Activated T-helper 17 cell treated with anti-CD3 and anti-CD28 coated beads, Interleukin-2, amount 50 U/mL, for 72 hours (primary cell): ENCODE data around the gene CPT1B. TPM values are rescaled to one million over a fixed set of nuclear protein-coding genes. Genes with fewer than 3 reads are reported as not detected.

Experiments used
- ATAC-seq: fragments of 150-1000 bp; cut with Tn5 transposase; replicated peaks from 2 replicates; pipeline ENCODE4 v1.10.0; 2021; ENCODE audit warnings: mild to moderate bottlenecking, moderate library complexity
- H3K27ac Mint-ChIP-seq: one replicate; pipeline ENCODE4 v1.8.0; 2022; ENCODE audit warnings: mixed read lengths
- H3K27me3 Mint-ChIP-seq: one replicate; pipeline ENCODE4 v1.8.0; 2022; ENCODE audit warnings: mixed read lengths
- H3K36me3 Mint-ChIP-seq: one replicate; pipeline ENCODE4 v1.8.0; 2022; ENCODE audit warnings: low read depth, mild to moderate bottlenecking, mixed read lengths
- H3K4me1 Mint-ChIP-seq: one replicate; pipeline ENCODE4 v1.8.0; 2022; ENCODE audit warnings: mixed read lengths
- H3K4me3 Mint-ChIP-seq: one replicate; pipeline ENCODE4 v1.8.0; 2022; ENCODE audit warnings: mild to moderate bottlenecking, mixed read lengths
- H3K9me3 Mint-ChIP-seq: one replicate; pipeline ENCODE4 v1.8.0; 2022; ENCODE audit warnings: mixed read lengths
- total RNA-seq, 2 donors: library from RNA; stranded (reverse); gene quantifications; one replicate each; pipeline ENCODE4 v1.2.3, GENCODE V29; 2022

The CPT1B gene
- total RNA-seq, 2 donors from 2014 or later, result 57.3 to 62.8 TPM

DNA sequence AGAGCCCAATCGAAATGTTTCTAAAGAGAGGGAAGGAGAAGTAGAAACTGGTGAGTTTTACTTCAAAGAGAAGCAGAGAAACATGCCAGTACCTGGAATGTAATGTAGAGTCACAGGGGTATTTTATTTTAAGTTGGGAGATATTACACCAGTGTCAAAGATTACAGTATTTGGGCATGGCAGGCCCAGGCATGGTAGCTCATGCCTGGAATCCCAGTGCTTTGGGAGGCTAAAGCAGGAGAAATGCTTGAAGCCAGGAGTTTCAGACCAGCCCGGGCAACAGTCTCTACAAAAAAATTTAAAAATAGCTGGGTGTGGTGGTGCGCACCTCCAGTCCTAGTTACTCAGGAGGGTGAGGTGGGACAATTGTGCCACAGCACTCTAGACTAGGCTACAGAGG, 18.2 kb downstream of the CPT1B start:
- Mint-ChIP-seq H3K36me3 (no peaks in the 10 kb centered on the region), H3K27ac (no peak overlapping the region), H3K27me3 (no peaks in the 10 kb centered on the region), H3K9me3 (no peaks in the 10 kb centered on the region), H3K4me1 (peaks cover 17% of the 10 kb centered on the region), H3K4me3 (no peak overlapping the region)
- ATAC-seq, result no peak

DNA sequence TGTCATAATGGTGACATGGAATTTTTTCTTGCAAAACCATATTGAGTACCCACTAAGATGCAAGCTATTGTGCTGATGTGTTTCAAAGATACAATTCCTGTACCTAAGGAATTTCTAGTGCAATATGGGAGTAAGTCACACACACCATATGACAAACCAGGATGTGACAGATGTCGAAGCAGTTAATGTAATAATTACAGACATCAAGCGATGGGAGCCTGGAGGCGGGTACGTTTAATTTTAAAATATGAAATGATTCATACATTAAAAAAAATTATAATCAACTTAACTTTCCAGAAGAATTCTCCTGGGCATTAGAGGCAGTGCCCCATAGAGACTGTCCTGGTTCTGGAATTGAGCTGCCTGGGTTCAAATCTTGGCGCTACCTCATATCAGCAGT, 21.5 kb downstream of the CPT1B start:
- no peaks in the 10 kb centered on the region for H3K9me3 Mint-ChIP-seq
- peaks cover 9% of the 10 kb centered on the region for H3K4me1 Mint-ChIP-seq
- no peak overlapping the region for H3K4me3 Mint-ChIP-seq
- ATAC-seq, result no peak
- H3K27me3 Mint-ChIP-seq, result no peaks in the 10 kb centered on the region
- no peak overlapping the region for H3K27ac Mint-ChIP-seq
- no peaks in the 10 kb centered on the region for H3K36me3 Mint-ChIP-seq

DNA sequence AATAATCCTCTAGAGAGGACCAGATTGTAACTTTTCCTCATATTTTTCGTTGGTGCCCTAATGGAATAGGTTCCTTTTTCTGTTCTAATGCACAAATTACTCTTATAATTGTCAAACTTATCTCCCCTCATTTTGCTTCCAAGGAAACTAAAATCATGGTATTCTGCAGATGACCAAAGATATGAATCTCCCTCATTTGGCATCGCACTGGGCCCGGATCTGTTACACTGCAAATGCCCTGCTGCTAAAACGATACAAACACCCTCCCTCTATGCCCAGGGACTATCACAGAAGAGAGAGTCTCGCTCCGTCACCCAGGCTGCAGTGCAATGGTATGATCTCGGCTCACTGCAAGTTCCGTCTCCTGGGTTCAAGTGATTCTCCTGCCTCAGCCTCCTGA, 24.9 kb downstream of the CPT1B start:
- no peaks in the 10 kb centered on the region for H3K9me3 Mint-ChIP-seq
- H3K36me3 Mint-ChIP-seq, result no peaks in the 10 kb centered on the region
- no peaks in the 10 kb centered on the region for H3K27me3 Mint-ChIP-seq
- no peaks in the 10 kb centered on the region for H3K4me1 Mint-ChIP-seq
- no peak overlapping the region for H3K4me3 Mint-ChIP-seq
- ATAC-seq, result no peak
- H3K27ac Mint-ChIP-seq, result no peak overlapping the region

DNA sequence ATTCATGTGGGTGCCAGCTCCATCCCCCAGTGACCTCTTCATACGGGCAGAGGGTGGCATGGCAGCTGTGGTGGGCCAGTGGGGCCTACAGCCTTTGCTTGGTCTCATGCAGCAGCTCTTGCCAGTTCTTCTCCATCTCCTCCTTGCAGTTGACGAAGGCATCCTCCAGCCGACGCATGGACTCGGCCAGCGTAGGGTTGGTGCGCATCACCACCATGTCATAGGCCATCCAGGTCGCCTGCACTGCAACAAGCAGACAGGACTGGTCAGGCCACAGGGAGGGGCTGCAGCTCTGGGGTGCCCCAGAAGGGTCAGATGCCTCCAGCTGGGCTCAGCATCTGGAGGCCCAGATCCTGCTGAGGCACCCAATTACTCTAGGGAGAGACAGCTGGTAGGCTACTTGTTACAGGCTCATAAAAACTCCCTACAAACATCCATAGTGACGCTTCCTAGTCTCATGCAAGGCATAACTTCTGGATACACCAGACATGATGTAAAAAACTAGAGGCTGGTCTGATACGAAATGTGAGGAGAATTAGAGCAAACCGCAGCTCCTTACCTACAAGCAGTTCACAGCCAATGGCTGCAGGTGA, 27.0 kb downstream of the CPT1B start:
- H3K4me1 Mint-ChIP-seq, result no peaks in the 10 kb centered on the region
- no peaks in the 10 kb centered on the region for H3K36me3 Mint-ChIP-seq
- ATAC-seq, result no peak
- H3K4me3 Mint-ChIP-seq, result peak overlapping the region; percentile 77
- H3K27me3 Mint-ChIP-seq, result no peaks in the 10 kb centered on the region
- H3K27ac Mint-ChIP-seq, result no peak overlapping the region
- H3K9me3 Mint-ChIP-seq, result no peaks in the 10 kb centered on the region

DNA sequence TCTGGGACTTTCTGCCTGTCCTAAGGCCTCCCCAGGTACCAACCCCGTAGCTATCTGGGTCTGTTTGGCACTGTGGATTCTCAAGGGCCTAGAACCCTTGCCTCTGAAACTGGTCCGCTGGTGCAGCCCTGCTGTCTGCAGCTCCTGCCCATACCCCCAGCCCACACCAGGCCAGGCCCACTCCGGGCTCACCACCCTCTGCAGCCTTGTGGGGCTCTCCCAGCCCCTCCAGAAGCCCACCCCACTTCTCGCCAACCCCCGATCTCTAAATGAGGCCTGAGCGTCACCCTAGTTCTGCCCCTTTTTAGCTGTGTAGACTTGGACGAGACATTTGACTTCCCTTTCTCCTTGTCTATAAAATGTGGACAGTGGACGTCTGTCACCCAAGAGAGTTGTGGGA, 27.8 kb downstream of the CPT1B start:
- Mint-ChIP-seq H3K9me3 (no peaks in the 10 kb centered on the region), H3K4me1 (peaks cover 4% of the 10 kb centered on the region), H3K36me3 (no peaks in the 10 kb centered on the region), H3K27ac (peak overlapping the region; percentile 84), H3K4me3 (peak overlapping the region; percentile 77), H3K27me3 (no peaks in the 10 kb centered on the region)
- ATAC-seq, result no peak

DNA sequence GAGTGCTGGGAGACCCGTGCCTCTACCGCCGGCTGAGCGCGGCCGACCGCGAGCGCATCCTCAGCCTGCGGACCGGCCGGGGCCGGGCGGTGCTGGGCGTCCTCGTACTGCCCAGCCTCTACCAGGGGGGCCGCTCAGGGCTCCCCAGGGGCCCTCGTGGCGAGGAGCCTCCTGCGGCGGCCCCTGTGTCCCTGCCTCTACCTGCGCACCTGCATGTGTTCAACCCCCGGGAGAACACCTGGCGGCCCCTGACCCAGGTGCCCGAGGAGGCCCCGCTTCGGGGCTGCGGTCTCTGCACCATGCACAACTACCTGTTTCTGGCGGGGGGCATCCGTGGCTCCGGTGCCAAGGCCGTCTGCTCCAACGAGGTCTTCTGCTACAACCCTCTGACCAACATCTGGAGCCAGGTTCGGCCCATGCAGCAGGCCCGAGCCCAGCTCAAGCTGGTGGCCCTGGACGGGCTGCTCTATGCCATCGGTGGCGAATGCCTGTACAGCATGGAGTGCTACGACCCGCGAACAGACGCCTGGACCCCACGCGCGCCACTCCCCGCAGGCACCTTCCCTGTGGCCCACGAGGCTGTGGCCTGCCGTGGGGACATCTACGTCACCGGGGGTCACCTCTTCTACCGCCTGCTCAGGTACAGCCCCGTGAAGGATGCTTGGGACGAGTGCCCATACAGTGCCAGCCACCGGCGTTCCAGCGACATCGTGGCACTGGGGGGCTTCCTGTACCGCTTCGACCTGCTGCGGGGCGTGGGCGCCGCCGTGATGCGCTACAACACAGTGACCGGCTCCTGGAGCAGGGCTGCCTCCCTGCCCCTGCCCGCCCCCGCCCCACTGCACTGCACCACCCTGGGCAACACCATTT, 29.1 kb downstream of the CPT1B start:
- ATAC-seq, result peak; percentile 40
- Mint-ChIP-seq H3K4me1 (peaks cover 10% of the 10 kb centered on the region), H3K36me3 (no peaks in the 10 kb centered on the region), H3K9me3 (no peaks in the 10 kb centered on the region), H3K4me3 (peak overlapping the region; percentile 77), H3K27me3 (no peaks in the 10 kb centered on the region), H3K27ac (peak overlapping the region; percentile 79)

DNA sequence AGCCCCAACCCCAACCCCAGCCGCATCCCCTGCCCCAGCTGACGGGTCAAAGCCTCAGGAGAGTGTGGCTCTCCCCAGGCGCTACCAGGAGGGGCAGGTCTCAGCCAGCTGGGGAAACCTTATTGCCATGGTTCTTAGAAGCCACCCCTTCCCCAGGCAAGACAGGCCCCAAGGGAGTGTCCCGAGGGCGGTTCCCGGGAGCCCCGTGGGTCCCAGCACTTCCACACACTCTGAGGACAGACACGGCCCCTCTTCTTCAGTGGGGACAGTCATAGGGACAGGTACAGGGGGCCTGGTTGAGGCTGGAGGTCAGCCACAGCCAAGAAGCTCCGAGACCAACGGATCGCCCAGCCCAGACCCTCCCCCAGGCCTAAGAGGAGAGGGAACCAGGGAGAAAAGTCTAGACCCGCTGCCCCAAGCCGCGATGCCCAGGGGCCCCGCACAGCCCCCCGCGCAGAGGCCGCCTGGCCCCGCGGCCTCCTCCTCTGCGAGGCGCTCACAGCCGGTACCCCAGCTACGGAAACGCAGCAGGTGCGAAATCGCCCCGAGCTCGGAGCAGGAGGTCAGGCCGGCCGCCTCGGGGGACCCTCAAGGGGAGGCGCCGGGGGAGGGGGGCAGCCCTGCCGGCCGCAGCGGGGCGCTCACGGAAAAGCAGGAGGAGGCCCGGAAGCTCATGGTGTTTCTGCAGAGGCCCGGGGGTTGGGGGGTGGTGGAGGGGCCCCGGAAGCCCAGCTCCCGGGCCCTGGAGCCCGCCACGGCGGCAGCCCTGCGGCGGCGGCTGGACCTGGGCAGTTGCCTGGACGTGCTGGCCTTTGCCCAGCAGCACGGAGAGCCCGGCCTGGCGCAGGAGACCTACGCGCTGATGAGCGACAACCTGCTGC, 29.9 kb downstream of the CPT1B start:
- Mint-ChIP-seq H3K9me3 (no peaks in the 10 kb centered on the region), H3K36me3 (no peaks in the 10 kb centered on the region), H3K4me3 (peak overlapping the region; percentile 62), H3K27ac (peak overlapping the region; percentile 83), H3K27me3 (no peaks in the 10 kb centered on the region), H3K4me1 (peaks cover 10% of the 10 kb centered on the region)
- ATAC-seq, result peak; percentile 58

DNA sequence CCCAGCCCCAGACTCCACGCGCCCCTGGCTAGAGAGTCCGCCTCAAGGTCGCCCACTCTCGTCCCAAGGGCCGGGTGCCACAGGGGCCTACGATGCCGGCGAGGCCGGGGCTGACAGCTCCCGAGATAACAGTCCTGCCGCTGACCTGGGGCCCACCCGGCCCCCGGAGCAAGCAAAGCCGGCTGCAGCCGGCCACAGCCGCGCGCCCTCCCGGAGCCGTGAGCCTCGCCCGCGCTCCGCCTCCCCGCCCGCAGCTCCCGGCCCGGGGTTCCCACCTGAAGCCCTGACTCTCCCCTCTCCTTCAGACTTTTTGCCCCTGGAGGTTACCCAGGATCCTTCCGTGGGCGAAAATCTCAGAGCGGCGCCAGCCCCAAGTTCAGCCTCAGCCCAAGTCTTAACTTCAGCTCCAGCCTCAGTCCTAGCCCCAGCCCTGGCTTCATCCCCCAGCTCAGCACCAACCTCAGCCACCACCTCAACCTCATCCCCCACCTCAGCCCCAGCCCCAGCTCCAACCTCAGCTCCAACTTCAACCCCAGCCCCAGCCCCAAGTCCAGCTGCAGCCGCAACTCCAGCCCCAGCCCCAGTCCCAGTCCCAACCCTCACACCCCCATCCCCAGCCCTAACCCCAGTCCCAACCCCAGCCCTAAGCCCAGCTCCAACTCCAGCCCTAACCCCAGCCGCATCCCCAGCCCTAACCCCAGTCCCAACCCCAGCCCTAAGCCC, 30.8 kb downstream of the CPT1B start:
- peaks cover 13% of the 10 kb centered on the region for H3K4me1 Mint-ChIP-seq
- H3K4me3 Mint-ChIP-seq, result peak overlapping the region; percentile 62
- no peaks in the 10 kb centered on the region for H3K27me3 Mint-ChIP-seq
- ATAC-seq, result no peak
- H3K27ac Mint-ChIP-seq, result peak overlapping the region; percentile 83
- no peaks in the 10 kb centered on the region for H3K9me3 Mint-ChIP-seq
- H3K36me3 Mint-ChIP-seq, result peaks cover 3% of the 10 kb centered on the region

DNA sequence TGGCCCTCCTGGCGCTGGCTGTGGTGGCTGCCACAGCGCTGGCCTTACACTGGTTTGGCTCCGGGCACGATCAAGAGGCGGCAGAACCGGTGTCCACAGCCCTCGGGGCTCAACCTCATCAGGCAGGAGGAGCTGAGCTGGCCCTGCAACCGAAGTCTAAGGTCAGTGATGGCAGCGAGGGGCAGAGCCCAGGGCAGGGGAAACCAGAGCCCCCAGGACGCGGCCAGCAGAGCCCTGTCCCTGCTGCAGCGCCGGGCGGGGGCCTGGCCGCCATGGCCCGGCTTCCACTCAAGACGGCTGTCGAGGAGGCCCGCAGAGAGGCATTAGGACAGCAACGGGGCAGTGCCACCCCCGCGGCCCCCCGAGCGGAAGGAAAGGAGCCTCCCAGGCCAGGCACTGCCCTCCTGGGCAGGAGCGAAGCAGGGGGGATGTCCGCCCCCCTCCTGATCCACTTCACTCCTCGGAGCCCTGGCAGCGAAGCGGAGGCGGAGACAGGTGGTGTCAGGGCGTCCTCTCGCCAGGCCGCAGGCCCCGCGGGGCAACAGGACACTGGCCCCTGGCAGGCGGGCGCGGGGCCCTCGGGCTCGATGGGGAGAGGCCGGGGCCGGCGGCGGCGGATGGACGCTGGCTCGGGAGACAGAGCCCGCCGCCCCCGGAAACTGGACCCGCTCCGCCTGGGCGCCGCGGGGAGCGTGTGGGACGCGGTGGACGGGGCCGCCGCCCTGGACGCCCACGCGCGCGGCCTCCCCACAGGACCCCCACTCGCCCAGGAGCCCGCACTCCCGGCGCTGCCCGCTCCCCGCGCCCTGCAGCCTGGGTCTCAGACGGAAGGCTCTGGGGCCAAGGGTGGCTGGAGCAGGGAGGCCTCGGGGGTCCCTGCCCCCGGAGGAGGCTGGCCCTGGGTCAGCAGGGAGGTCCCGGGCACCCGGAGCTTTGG, 31.6 kb downstream of the CPT1B start:
- peaks cover 16% of the 10 kb centered on the region for H3K4me1 Mint-ChIP-seq
- H3K27ac Mint-ChIP-seq, result peak overlapping the region; percentile 74
- no peaks in the 10 kb centered on the region for H3K9me3 Mint-ChIP-seq
- H3K27me3 Mint-ChIP-seq, result no peaks in the 10 kb centered on the region
- peaks cover 9% of the 10 kb centered on the region for H3K36me3 Mint-ChIP-seq
- H3K4me3 Mint-ChIP-seq, result peak overlapping the region; percentile 68
- ATAC-seq, result no peak

DNA sequence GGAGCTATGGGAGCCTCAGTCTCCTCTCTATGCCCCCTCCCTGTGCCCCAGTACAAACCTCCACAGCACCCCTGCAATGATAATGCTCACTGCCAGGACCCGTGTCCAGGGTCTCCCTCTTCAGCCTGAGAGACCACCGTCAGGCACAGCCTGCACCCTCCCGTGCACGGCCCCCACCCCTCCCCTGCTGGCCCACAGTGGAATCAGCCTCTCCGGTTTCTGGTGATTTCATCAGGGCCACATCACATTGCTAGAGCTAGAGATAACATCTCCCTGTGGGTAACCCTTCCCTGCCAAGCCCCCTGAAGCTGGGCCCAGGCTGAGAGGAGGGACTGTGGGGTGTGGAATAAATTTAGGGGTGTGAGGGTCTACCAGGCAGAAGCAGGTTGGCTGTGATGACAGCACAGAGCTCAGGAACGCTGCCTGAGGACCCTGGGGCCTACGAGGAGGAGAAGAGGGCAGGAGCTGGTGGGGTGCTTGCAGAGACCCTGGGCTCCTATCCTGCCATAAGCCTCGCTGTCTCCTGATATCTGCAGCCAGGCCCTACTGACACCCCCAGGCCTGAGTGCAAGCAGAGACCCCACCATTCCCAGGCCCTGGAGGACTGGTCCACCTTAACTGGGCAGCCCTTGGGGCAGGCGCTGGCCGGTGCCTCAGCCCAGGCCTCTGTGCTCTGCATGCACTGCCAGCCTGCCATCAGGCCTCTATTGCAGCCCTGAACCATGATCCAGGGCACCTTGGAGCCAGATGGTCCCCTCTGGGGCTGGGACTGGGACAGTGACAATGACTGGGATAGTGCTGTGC, 32.5 kb downstream of the CPT1B start, which contains the start of gene KLHDC7B:
KLHDC7B (plus strand) TSS at position 378 of the 804 bp plus-strand sequence; CDS start at position 723, 345 bp downstream.
- no peak for ATAC-seq
- H3K36me3 Mint-ChIP-seq, result peaks cover 9% of the 10 kb centered on the region
- no peaks in the 10 kb centered on the region for H3K9me3 Mint-ChIP-seq
- H3K4me3 Mint-ChIP-seq, result peak within 1 kb of the TSS; percentile 68
- H3K4me1 Mint-ChIP-seq, result peaks cover 25% of the 10 kb centered on the region
- no peaks in the 10 kb centered on the region for H3K27me3 Mint-ChIP-seq
- peak within 1 kb of the TSS; percentile 74 for H3K27ac Mint-ChIP-seq

DNA sequence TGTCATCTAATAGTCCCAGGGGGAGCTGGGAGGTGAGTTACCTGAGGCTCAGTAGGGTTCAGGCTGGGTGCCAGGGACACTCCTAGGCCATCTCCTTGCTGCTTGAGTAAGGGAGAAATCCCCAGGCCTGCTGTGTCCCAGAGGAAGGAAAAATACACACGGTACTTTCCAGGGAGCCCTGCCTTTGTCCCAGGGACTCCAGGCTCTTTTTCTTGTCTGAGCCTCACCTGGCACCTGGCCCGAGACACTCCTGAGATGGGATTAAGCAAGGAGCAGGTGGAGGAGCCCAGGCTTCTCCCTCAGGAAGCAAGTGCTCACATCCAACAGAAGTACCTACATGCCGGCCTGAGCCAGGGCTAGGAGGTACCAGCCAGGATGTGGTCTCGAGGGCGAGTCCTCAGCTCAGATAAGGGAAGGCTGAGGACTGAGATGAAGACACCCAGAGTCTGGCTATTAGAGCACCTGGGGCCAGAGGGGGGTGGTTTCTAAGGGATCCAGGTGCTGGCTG, 33.4 kb downstream of the CPT1B start:
- no peak for ATAC-seq
- no peaks in the 10 kb centered on the region for H3K9me3 Mint-ChIP-seq
- peak overlapping the region; percentile 68 for H3K4me3 Mint-ChIP-seq
- peaks cover 30% of the 10 kb centered on the region for H3K4me1 Mint-ChIP-seq
- H3K27ac Mint-ChIP-seq, result peak overlapping the region; percentile 74
- no peaks in the 10 kb centered on the region for H3K27me3 Mint-ChIP-seq
- peaks cover 10% of the 10 kb centered on the region for H3K36me3 Mint-ChIP-seq

DNA sequence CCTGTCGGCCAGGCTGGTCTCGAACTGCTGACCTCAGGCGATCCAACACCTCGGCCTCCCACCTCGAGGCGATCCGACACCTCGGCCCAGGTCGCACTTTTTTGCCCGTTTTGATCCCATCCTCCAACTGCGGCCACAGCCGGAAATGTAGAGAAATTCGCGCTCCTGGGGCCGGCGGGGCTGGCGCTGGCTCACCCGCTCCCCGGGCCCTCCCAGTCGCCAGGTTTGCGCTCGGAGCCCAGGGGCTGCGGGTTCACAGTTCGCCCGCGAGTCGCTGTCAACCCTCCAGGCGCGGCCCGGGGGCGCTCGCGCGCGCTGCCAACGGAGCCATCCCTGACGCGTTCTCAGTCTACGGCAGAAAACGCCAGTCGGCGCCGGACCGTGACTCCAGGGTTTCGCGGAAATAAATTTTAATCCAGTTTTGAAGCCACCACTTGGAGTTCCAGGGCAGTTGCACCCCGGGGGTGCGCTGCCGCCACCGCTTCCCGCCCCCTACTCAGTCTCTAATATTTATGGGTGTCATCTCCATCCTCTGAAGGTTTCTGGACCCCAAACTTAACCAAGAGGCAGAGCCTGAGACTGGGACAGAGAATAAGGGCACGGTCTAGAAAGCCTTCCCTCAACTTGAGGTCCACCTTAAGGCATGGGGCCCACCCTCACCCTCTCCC, 34.0 kb downstream of the CPT1B start:
- Mint-ChIP-seq H3K4me3 (peak overlapping the region; percentile 68), H3K27me3 (no peaks in the 10 kb centered on the region), H3K9me3 (no peaks in the 10 kb centered on the region), H3K36me3 (peaks cover 16% of the 10 kb centered on the region), H3K4me1 (peaks cover 32% of the 10 kb centered on the region), H3K27ac (peak overlapping the region; percentile 74)
- peak; percentile 28 for ATAC-seq
